Measurements from ENCODE around the gene KCNA2. TPM values are rescaled to one million over a fixed set of nuclear protein-coding genes. Genes with fewer than 3 reads are reported as not detected.

Gene KCNA2
- total RNA-seq, 2 experiments from 2014 or later = 1.4 to 2.2 TPM

- DNase-seq = peak; percentile 81
- Mint-ChIP-seq H3K36me3 (ENCODE audit: low read depth) (peaks cover 6% of the 10 kb centered on the region), H3K4me1 (ENCODE audit: low read depth) (peaks cover 44% of the 10 kb centered on the region), H3K27me3 (ENCODE audit: low read depth) (peaks cover 6% of the 10 kb centered on the region), H3K9me3 (ENCODE audit: insufficient read depth) (no peaks in the 10 kb centered on the region), H3K27ac (no peak overlapping the region), H3K4me3 (no peak overlapping the region)
- POLR2A ChIA-PET = no interaction called here
- peak; percentile 37 for ATAC-seq
- CTCF ChIA-PET = interaction anchor here (1.3 to 5.8 kb wide), 6 partner anchors 21 to 165 kb away, joined by 4 to 231 read pairs (median 8); no protein-coding TSS in a partner anchor
These were observed 9.5 kb upstream of the KCNA2 start for GRCh38 chr1:110615548-110616130.

- Mint-ChIP-seq H3K4me1 (ENCODE audit: low read depth) (peaks cover 32% of the 10 kb centered on the region), H3K36me3 (ENCODE audit: low read depth) (no peaks in the 10 kb centered on the region), H3K9me3 (ENCODE audit: insufficient read depth) (no peaks in the 10 kb centered on the region), H3K27me3 (ENCODE audit: low read depth) (peaks cover 31% of the 10 kb centered on the region), H3K27ac (no peak overlapping the region), H3K4me3 (no peak overlapping the region)
- ATAC-seq (no peak), DNase-seq (no peak)
- ChIA-PET POLR2A (no interaction called here), CTCF (interaction anchor here (0.7 to 1.6 kb wide), 5 partner anchors 17 to 170 kb away, joined by 3 to 5 read pairs (median 3); no protein-coding TSS in a partner anchor)
These were observed 6.0 kb upstream of the KCNA2 start for GRCh38 chr1:110612060-110612745.

- Mint-ChIP-seq H3K27ac (no peak overlapping the region), H3K27me3 (ENCODE audit: low read depth) (peaks cover 41% of the 10 kb centered on the region), H3K4me3 (no peak overlapping the region), H3K9me3 (ENCODE audit: insufficient read depth) (no peaks in the 10 kb centered on the region), H3K4me1 (ENCODE audit: low read depth) (peaks cover 30% of the 10 kb centered on the region), H3K36me3 (ENCODE audit: low read depth) (no peaks in the 10 kb centered on the region)
- ChIA-PET POLR2A (no interaction called here), CTCF (interaction anchor here (1.1 to 7.5 kb wide), 7 partner anchors 9 to 172 kb away, joined by 3 to 47 read pairs (median 3); no protein-coding TSS in a partner anchor)
- no peak for ATAC-seq
- no peak for DNase-seq
These were observed 4.6 kb upstream of the KCNA2 start for GRCh38 chr1:110610696-110611286.

GRCh38 chr1:110610084-110610483 lies 3.9 kb upstream of the KCNA2 start:
- Mint-ChIP-seq H3K27me3 (ENCODE audit: low read depth) (peaks cover 47% of the 10 kb centered on the region), H3K27ac (no peak overlapping the region), H3K4me1 (ENCODE audit: low read depth) (peaks cover 25% of the 10 kb centered on the region), H3K9me3 (ENCODE audit: insufficient read depth) (no peaks in the 10 kb centered on the region), H3K4me3 (no peak overlapping the region), H3K36me3 (ENCODE audit: low read depth) (no peaks in the 10 kb centered on the region)
- CTCF ChIA-PET = interaction anchor here (0.9 to 7.5 kb wide), 6 partner anchors 9 to 171 kb away, joined by 3 to 47 read pairs (median 4); no protein-coding TSS in a partner anchor
- no peak for ATAC-seq
- POLR2A ChIA-PET = interaction anchor here (1.0 kb wide), 1 partner anchor 150 kb away, joined by 3 read pairs; no protein-coding TSS in a partner anchor
- no peak for DNase-seq

- H3K27ac Mint-ChIP-seq = no peak overlapping the region
- no peaks in the 10 kb centered on the region for H3K36me3 Mint-ChIP-seq (ENCODE audit: low read depth)
- H3K9me3 Mint-ChIP-seq (ENCODE audit: insufficient read depth) = no peaks in the 10 kb centered on the region
- H3K4me3 Mint-ChIP-seq = no peak overlapping the region
- H3K4me1 Mint-ChIP-seq (ENCODE audit: low read depth) = peaks cover 25% of the 10 kb centered on the region
- no peak for ATAC-seq
- POLR2A ChIA-PET = no interaction called here
- peaks cover 59% of the 10 kb centered on the region for H3K27me3 Mint-ChIP-seq (ENCODE audit: low read depth)
- DNase-seq = no peak
- CTCF ChIA-PET = interaction anchor here (0.7 to 7.5 kb wide), 6 partner anchors 8 to 157 kb away, joined by 3 to 47 read pairs (median 4); no protein-coding TSS in a partner anchor
These were observed 2.1 kb upstream of the KCNA2 start for GRCh38 chr1:110608247-110608646.

- Mint-ChIP-seq H3K9me3 (ENCODE audit: insufficient read depth) (no peaks in the 10 kb centered on the region), H3K27me3 (ENCODE audit: low read depth) (peaks cover 59% of the 10 kb centered on the region), H3K27ac (no peak overlapping the region), H3K4me1 (ENCODE audit: low read depth) (peaks cover 25% of the 10 kb centered on the region), H3K4me3 (peak overlapping the region; percentile 52), H3K36me3 (ENCODE audit: low read depth) (no peaks in the 10 kb centered on the region)
- DNase-seq = no peak
- peak; percentile 28 for ATAC-seq
- ChIA-PET POLR2A (no interaction called here), CTCF (interaction anchor here (0.7 to 7.5 kb wide), 11 partner anchors 9 to 175 kb away, joined by 3 to 47 read pairs (median 4); no protein-coding TSS in a partner anchor)
These were observed 1.5 kb upstream of the KCNA2 start for GRCh38 chr1:110607536-110608230.

- ChIA-PET CTCF (interaction anchor here (0.8 to 7.5 kb wide), 12 partner anchors 10 to 177 kb away, joined by 3 to 47 read pairs (median 4); no protein-coding TSS in a partner anchor), POLR2A (interaction anchor here (1.0 kb wide), 1 partner anchor 180 kb away, joined by 3 read pairs; no protein-coding TSS in a partner anchor)
- H3K36me3 Mint-ChIP-seq (ENCODE audit: low read depth) = no peaks in the 10 kb centered on the region
- ATAC-seq (peak; percentile 63), DNase-seq (no peak)
- H3K4me1 Mint-ChIP-seq (ENCODE audit: low read depth) = peaks cover 25% of the 10 kb centered on the region
- no peaks in the 10 kb centered on the region for H3K9me3 Mint-ChIP-seq (ENCODE audit: insufficient read depth)
- no peak overlapping the region for H3K27ac Mint-ChIP-seq
- peaks cover 56% of the 10 kb centered on the region for H3K27me3 Mint-ChIP-seq (ENCODE audit: low read depth)
- peak overlapping the region; percentile 66 for H3K4me3 Mint-ChIP-seq
These were observed 738 bp upstream of the KCNA2 start for GRCh38 chr1:110606657-110607535.

GRCh38 chr1:110605446-110605845 lies 712 bp downstream of the KCNA2 start:
- H3K9me3 Mint-ChIP-seq (ENCODE audit: insufficient read depth) = no peaks in the 10 kb centered on the region
- H3K4me3 Mint-ChIP-seq = no peak overlapping the region
- H3K4me1 Mint-ChIP-seq (ENCODE audit: low read depth) = peaks cover 21% of the 10 kb centered on the region
- CTCF ChIA-PET = interaction anchor here (1.0 to 7.5 kb wide), 7 partner anchors 14 to 178 kb away, joined by 3 to 47 read pairs (median 4); no protein-coding TSS in a partner anchor
- DNase-seq (no peak), ATAC-seq (no peak)
- POLR2A ChIA-PET = interaction anchor here (1.1 kb wide), 1 partner anchor 74 kb away, joined by 4 read pairs; no protein-coding TSS in a partner anchor
- no peaks in the 10 kb centered on the region for H3K36me3 Mint-ChIP-seq (ENCODE audit: low read depth)
- H3K27ac Mint-ChIP-seq = no peak overlapping the region
- peaks cover 56% of the 10 kb centered on the region for H3K27me3 Mint-ChIP-seq (ENCODE audit: low read depth)

GRCh38 chr1:110604586-110605148 lies 1.5 kb downstream of the KCNA2 start:
- Mint-ChIP-seq H3K9me3 (ENCODE audit: insufficient read depth) (no peaks in the 10 kb centered on the region), H3K27me3 (ENCODE audit: low read depth) (peaks cover 51% of the 10 kb centered on the region), H3K27ac (no peak overlapping the region), H3K36me3 (ENCODE audit: low read depth) (no peaks in the 10 kb centered on the region), H3K4me1 (ENCODE audit: low read depth) (peaks cover 14% of the 10 kb centered on the region), H3K4me3 (no peak overlapping the region)
- POLR2A ChIA-PET = interaction anchor here (1.1 kb wide), 1 partner anchor 74 kb away, joined by 4 read pairs; no protein-coding TSS in a partner anchor
- DNase-seq (no peak), ATAC-seq (no peak)
- CTCF ChIA-PET = interaction anchor here (1.0 to 7.5 kb wide), 6 partner anchors 15 to 397 kb away, joined by 3 to 47 read pairs (median 3); no protein-coding TSS in a partner anchor

GRCh38 chr1:110603058-110603457 lies 3.1 kb downstream of the KCNA2 start:
- H3K27ac Mint-ChIP-seq = no peak overlapping the region
- no peak for DNase-seq
- no peaks in the 10 kb centered on the region for H3K9me3 Mint-ChIP-seq (ENCODE audit: insufficient read depth)
- POLR2A ChIA-PET = no interaction called here
- no peaks in the 10 kb centered on the region for H3K36me3 Mint-ChIP-seq (ENCODE audit: low read depth)
- CTCF ChIA-PET = no interaction called here
- H3K4me3 Mint-ChIP-seq = no peak overlapping the region
- H3K4me1 Mint-ChIP-seq (ENCODE audit: low read depth) = peaks cover 14% of the 10 kb centered on the region
- ATAC-seq = no peak
- peaks cover 39% of the 10 kb centered on the region for H3K27me3 Mint-ChIP-seq (ENCODE audit: low read depth)

Measured in activated CD8-positive, alpha-beta T cell treated with anti-CD3 and anti-CD28 coated beads, Interleukin-2, amount 10 ng/mL, durations not matched to agents 7 days and 5 days (primary cell).